ENCODE results near the gene AKAP13. TPM values are rescaled to one million over a fixed set of nuclear protein-coding genes. Genes with fewer than 3 reads are reported as not detected.

AKAP13 gene
- total RNA-seq, 2 experiments from 2014 or later: 282 to 304 TPM

- H3K4me1 ChIP-seq (ENCODE audit: insufficient read depth, low read length): peaks cover 34% of the 10 kb centered on the region
- no peaks in the 10 kb centered on the region for H3K36me3 ChIP-seq (ENCODE audit: insufficient read depth, low read length)
- H3K4me1 Mint-ChIP-seq (ENCODE audit: low read depth): peaks cover 32% of the 10 kb centered on the region
- no peak overlapping the region for H3K4me3 Mint-ChIP-seq
- no peaks in the 10 kb centered on the region for H3K9me3 ChIP-seq (ENCODE audit: control insufficient read depth in 1 of 2, insufficient read depth in 1 of 2, low read length in 2 of 2)
- ATAC-seq (ENCODE audit: poor library complexity): no peak
- no peaks in the 10 kb centered on the region for H3K36me3 Mint-ChIP-seq (ENCODE audit: low read depth)
- no peak for DNase-seq
- no peak overlapping the region for H3K4me3 ChIP-seq (ENCODE audit: low read length)
- intact Hi-C loops (cut with DNase I, micrococcal nuclease): loop anchor here (5.0 kb wide), 4 partner anchors 44 to 224 kb away; no protein-coding TSS in a partner anchor
- H3K27me3 ChIP-seq (ENCODE audit: control insufficient read depth in 1 of 2, insufficient read depth in 2 of 2, low read length in 2 of 2): no peaks in the 10 kb centered on the region
- TF ChIP-seq, protein P1, sequence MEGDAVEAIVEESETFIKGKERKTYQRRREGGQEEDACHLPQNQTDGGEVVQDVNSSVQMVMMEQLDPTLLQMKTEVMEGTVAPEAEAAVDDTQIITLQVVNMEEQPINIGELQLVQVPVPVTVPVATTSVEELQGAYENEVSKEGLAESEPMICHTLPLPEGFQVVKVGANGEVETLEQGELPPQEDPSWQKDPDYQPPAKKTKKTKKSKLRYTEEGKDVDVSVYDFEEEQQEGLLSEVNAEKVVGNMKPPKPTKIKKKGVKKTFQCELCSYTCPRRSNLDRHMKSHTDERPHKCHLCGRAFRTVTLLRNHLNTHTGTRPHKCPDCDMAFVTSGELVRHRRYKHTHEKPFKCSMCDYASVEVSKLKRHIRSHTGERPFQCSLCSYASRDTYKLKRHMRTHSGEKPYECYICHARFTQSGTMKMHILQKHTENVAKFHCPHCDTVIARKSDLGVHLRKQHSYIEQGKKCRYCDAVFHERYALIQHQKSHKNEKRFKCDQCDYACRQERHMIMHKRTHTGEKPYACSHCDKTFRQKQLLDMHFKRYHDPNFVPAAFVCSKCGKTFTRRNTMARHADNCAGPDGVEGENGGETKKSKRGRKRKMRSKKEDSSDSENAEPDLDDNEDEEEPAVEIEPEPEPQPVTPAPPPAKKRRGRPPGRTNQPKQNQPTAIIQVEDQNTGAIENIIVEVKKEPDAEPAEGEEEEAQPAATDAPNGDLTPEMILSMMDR (IDR thresholded peaks at IDR 0.05): no peak
- no peaks in the 10 kb centered on the region for H3K27me3 Mint-ChIP-seq
- no peaks in the 10 kb centered on the region for H3K9me3 Mint-ChIP-seq
- peak overlapping the region; percentile 26 to 65 for H3K27ac ChIP-seq (ENCODE audit: low read depth in 1 of 2, low read length in 2 of 2)
- CTCF ChIA-PET: interaction anchor here (0.6 to 1.4 kb wide), 3 partner anchors 30 to 322 kb away, joined by 3 to 6 read pairs (median 4); no protein-coding TSS in a partner anchor
- H3K27ac Mint-ChIP-seq: no peak overlapping the region
- POLR2A ChIA-PET: interaction anchor here (0.7 to 1.8 kb wide), 5 partner anchors 11 to 107 kb away, joined by 4 to 8 read pairs (median 5); no protein-coding TSS in a partner anchor
Observed at GRCh38 chr15:85618228-85618505, 237.8 kb downstream of the AKAP13 start.

DNA sequence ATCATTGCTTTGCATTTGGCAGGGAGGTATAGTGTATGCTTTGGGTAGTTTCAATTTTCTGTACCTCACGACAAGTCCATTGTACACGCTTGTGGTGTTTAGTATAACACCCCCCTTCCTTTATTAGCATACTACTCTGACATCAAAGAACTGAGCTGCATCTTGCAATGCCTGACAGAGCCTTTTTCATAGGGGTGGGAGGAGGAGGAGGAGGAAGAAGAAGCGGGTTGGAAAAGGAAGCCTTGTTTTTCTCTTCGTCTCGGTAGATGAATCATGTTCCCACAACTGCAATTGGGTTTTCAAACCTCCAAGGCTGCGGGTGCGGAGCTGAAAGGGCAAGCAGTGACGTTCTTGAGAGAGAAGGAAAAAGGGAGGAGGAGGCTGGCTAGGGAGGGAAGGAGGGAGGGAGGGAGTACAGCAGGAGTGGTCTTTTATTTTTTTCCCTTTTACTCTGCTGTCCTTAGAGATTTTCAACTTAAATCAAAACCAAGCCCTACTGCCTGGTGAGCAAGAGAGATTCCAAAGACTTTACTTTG, 238.6 kb downstream of the AKAP13 start:
- no peaks in the 10 kb centered on the region for H3K36me3 ChIP-seq (ENCODE audit: insufficient read depth, low read length)
- CTCF ChIA-PET: interaction anchor here (0.8 to 1.4 kb wide), 4 partner anchors 21 to 70 kb away, joined by 3 to 4 read pairs (median 4); no protein-coding TSS in a partner anchor
- intact Hi-C loops (cut with DNase I, micrococcal nuclease): loop anchor here (5.0 kb wide), 4 partner anchors 43 to 223 kb away; no protein-coding TSS in a partner anchor

GRCh38 chr15:85619992-85620689, 239.7 kb downstream of the AKAP13 start:
- Mint-ChIP-seq H3K4me3 (no peak overlapping the region), H3K9me3 (no peaks in the 10 kb centered on the region), H3K36me3 (ENCODE audit: low read depth) (no peaks in the 10 kb centered on the region), H3K4me1 (ENCODE audit: low read depth) (peaks cover 52% of the 10 kb centered on the region), H3K27me3 (no peaks in the 10 kb centered on the region), H3K27ac (no peak overlapping the region)
- ATAC-seq (ENCODE audit: poor library complexity): no peak
- Histone ChIP-seq H3K27ac (ENCODE audit: low read depth in 1 of 2, low read length in 2 of 2) (peak overlapping the region in 1 of 2 donors; percentile 65), H3K9me3 (ENCODE audit: control insufficient read depth in 1 of 2, insufficient read depth in 1 of 2, low read length in 2 of 2) (no peaks in the 10 kb centered on the region), H3K4me3 (ENCODE audit: low read length) (peak overlapping the region; percentile 39), H3K4me1 (ENCODE audit: insufficient read depth, low read length) (peaks cover 52% of the 10 kb centered on the region), H3K36me3 (ENCODE audit: insufficient read depth, low read length) (no peaks in the 10 kb centered on the region), H3K27me3 (ENCODE audit: control insufficient read depth in 1 of 2, insufficient read depth in 2 of 2, low read length in 2 of 2) (no peaks in the 10 kb centered on the region)
- intact Hi-C loops (cut with DNase I, micrococcal nuclease): loop anchor here (5.0 kb wide), 5 partner anchors 42 to 222 kb away; no protein-coding TSS in a partner anchor
- POLR2A ChIA-PET: interaction anchor here (0.6 to 1.7 kb wide), 6 partner anchors 21 to 219 kb away, joined by 3 to 9 read pairs (median 4); no protein-coding TSS in a partner anchor
- CTCF ChIA-PET: interaction anchor here (0.8 kb wide), 1 partner anchor 69 kb away, joined by 3 read pairs; no protein-coding TSS in a partner anchor
- TF ChIP-seq, protein P1 (IDR thresholded peaks at IDR 0.05): no peak
- DNase-seq: peak in 5 of 14 experiments; percentile 10 to 36 (median 28)

More for the DNA sequence above, 238.6 kb downstream of the AKAP13 start:
- POLR2A ChIA-PET: interaction anchor here (0.6 to 1.8 kb wide), 5 partner anchors 12 to 177 kb away, joined by 3 to 8 read pairs (median 6); no protein-coding TSS in a partner anchor
- H3K27me3 Mint-ChIP-seq: no peaks in the 10 kb centered on the region
- H3K36me3 Mint-ChIP-seq (ENCODE audit: low read depth): no peaks in the 10 kb centered on the region
- H3K4me1 Mint-ChIP-seq (ENCODE audit: low read depth): peaks cover 41% of the 10 kb centered on the region
- no peak overlapping the region for H3K27ac Mint-ChIP-seq
- H3K9me3 Mint-ChIP-seq: no peaks in the 10 kb centered on the region
- Histone ChIP-seq H3K4me1 (ENCODE audit: insufficient read depth, low read length) (peaks cover 41% of the 10 kb centered on the region), H3K27me3 (ENCODE audit: control insufficient read depth in 1 of 2, insufficient read depth in 2 of 2, low read length in 2 of 2) (no peaks in the 10 kb centered on the region), H3K9me3 (ENCODE audit: control insufficient read depth in 1 of 2, insufficient read depth in 1 of 2, low read length in 2 of 2) (no peaks in the 10 kb centered on the region), H3K27ac (ENCODE audit: low read depth in 1 of 2, low read length in 2 of 2) (peak overlapping the region; percentile 26 to 65), H3K4me3 (ENCODE audit: low read length) (peak overlapping the region; percentile 39)
- ATAC-seq (ENCODE audit: poor library complexity) (peak; percentile 80), DNase-seq (peak in 12 of 14 experiments; percentile 15 to 81 (median 42))
- H3K4me3 Mint-ChIP-seq: no peak overlapping the region
- TF ChIP-seq, protein P1 (IDR thresholded peaks at IDR 0.05): no peak
